Endothelial cell of umbilical vein (primary cell): ENCODE results near the gene NEK6. TPM values are rescaled to one million over a fixed set of nuclear protein-coding genes. Genes with fewer than 3 reads are reported as not detected.

Source experiments
- BruUV-seq: library from RNA; stranded (reverse); fragments of 400-500 nt; replicated peaks from 2 replicates; lab custom pipeline; 2021; lab: Mats Ljungman, UMichigan
- CTCF ChIA-PET: fragments of 300-600, 350-600 bp; sonication (Branson Sonifier 250); formaldehyde crosslinking; loops from one replicate; lab custom pipeline; 2021; ENCODE audit warnings: antibody characterized with exemption, inconsistent platforms; lab: Charles Lee
- POLR2A ChIA-PET: fragments of 300-600, 350-600 bp; sonication (Branson Sonifier 250); formaldehyde crosslinking; loops from one replicate; lab custom pipeline; 2021; ENCODE audit warnings: antibody characterized with exemption, inconsistent platforms; lab: Charles Lee
- DNase-seq: peaks from one replicate; pipeline ENCODE4 v3.0.0-alpha.2; 2011; ENCODE audit warnings: low read depth, low spot score
- FAIRE-seq: peaks from 2 replicates; lab custom pipeline; 2011; peaks lifted over from hg19 to GRCh38; lab: Jason Lieb, UNC
- H2AFZ ChIP-seq: 2 replicates; pipeline ENCODE4 v1.6.0; 2012; ENCODE audit warnings: low read depth, low read length, control low read depth, inconsistent platforms
- H3K27ac ChIP-seq: 2 replicates; pipeline ENCODE4 v1.5.1; 2011; ENCODE audit warnings: low read depth, mild to moderate bottlenecking, control low read depth, low read length, moderate library complexity; ENCODE audit not compliant: insufficient read depth
- H3K27me3 ChIP-seq, 2 experiments: 2 replicates each; pipeline versions ENCODE4 v1.6.0 to v1.6.1; 2011; ENCODE audit warnings: low read length in 2 of 2, mixed read lengths in 1 of 2; ENCODE audit not compliant: control insufficient read depth in 2 of 2, insufficient read depth in 2 of 2
- H3K36me3 ChIP-seq, 2 experiments: 2 replicates in 1 of 2; 3 replicates in 1 of 2; pipeline ENCODE4 v1.5.1; 2011; ENCODE audit warnings: low read length in 2 of 2, mild to moderate bottlenecking in 1 of 2, moderate library complexity in 1 of 2; ENCODE audit not compliant: control insufficient read depth in 2 of 2, insufficient read depth in 2 of 2; ENCODE audit errors: extremely low read depth in 1 of 2
- H3K4me1 ChIP-seq: 3 replicates; pipeline ENCODE4 v1.5.1; 2011; ENCODE audit warnings: mild to moderate bottlenecking, low read length; ENCODE audit not compliant: control insufficient read depth, insufficient read depth; ENCODE audit errors: extremely low read depth
- H3K4me2 ChIP-seq: 2 replicates; pipeline ENCODE4 v1.6.1; 2011; ENCODE audit warnings: low read length, control low read depth, mixed read lengths; ENCODE audit not compliant: insufficient read depth
- H3K4me3 ChIP-seq, 3 experiments: fragments of 200-600 bp in 1 of 3; sonication (generic), shearing (Covaris generic) in 1 of 3; replicated peaks in 1 of 3; 2 replicates each; pipeline ENCODE4 v1.5.1; 2011 to 2016; ENCODE audit warnings: control low read depth in 3 of 3, low read length in 3 of 3, mild to moderate bottlenecking in 2 of 3, inconsistent platforms in 1 of 3, low read depth in 1 of 3, moderate library complexity in 1 of 3; ENCODE audit not compliant: insufficient read depth in 1 of 3
- H3K79me2 ChIP-seq: 2 replicates; pipeline ENCODE4 v1.6.0; 2012; ENCODE audit warnings: low read length, inconsistent platforms; ENCODE audit not compliant: control insufficient read depth, insufficient read depth
- H3K9ac ChIP-seq: replicated peaks from 2 replicates; pipeline ENCODE3; 2011; ENCODE audit warnings: low read length, control low read depth; ENCODE audit not compliant: insufficient read depth; ENCODE audit errors: extremely low read depth
- H3K9me1 ChIP-seq: replicated peaks from 3 replicates; pipeline ENCODE4 v1.6.0; 2011; ENCODE audit warnings: mild to moderate bottlenecking, low read length; ENCODE audit not compliant: control insufficient read depth, insufficient read depth; ENCODE audit errors: extremely low read depth
- H3K9me3 ChIP-seq: replicated peaks from 2 replicates; pipeline ENCODE4 v1.5.1; 2012; ENCODE audit warnings: low read length, inconsistent platforms; ENCODE audit not compliant: control insufficient read depth, insufficient read depth
- H4K20me1 ChIP-seq: replicated peaks from 2 replicates; pipeline ENCODE3; 2011; ENCODE audit warnings: mild to moderate bottlenecking, low read length; ENCODE audit not compliant: control insufficient read depth, insufficient read depth; ENCODE audit errors: extremely low read depth
- CTCF ChIP-seq, 2 donors: IDR thresholded peaks; 1 replicate in 1 of 2; 2 replicates in 1 of 2; pipeline ENCODE4 v1.5.1; 2011; ENCODE audit warnings: low read length in 2 of 2, mild to moderate bottlenecking in 2 of 2, moderate library complexity in 2 of 2, control low read depth in 1 of 2, inconsistent platforms in 1 of 2, low read depth in 1 of 2; ENCODE audit not compliant: insufficient read depth in 1 of 2; ENCODE audit errors: extremely low read depth in 1 of 2
- EZH2 ChIP-seq: IDR thresholded peaks from 2 replicates; pipeline ENCODE4 v1.6.1; 2012; ENCODE audit warnings: borderline replicate concordance, low read depth, mild to moderate bottlenecking, moderate library complexity, low read length, inconsistent platforms; ENCODE audit not compliant: severe bottlenecking
- FOS ChIP-seq: IDR thresholded peaks from 2 replicates; pipeline ENCODE4 v1.6.1; 2011; ENCODE audit warnings: mild to moderate bottlenecking, low read length, moderate library complexity, borderline replicate concordance; ENCODE audit not compliant: insufficient read depth
- GATA2 ChIP-seq: IDR thresholded peaks from 2 replicates; pipeline ENCODE4 v1.7.0; 2011; ENCODE audit warnings: low read depth, mild to moderate bottlenecking, moderate library complexity, mixed read lengths, low read length; ENCODE audit not compliant: insufficient read length, insufficient read depth
- JUN ChIP-seq: IDR thresholded peaks from 2 replicates; pipeline ENCODE4 v1.6.1; 2011; ENCODE audit warnings: borderline replicate concordance, low read depth; ENCODE audit not compliant: insufficient read length, insufficient read depth
- MAX ChIP-seq: IDR thresholded peaks from 2 replicates; pipeline ENCODE4 v1.6.1; 2011; ENCODE audit not compliant: insufficient read depth, insufficient read length
- MYC ChIP-seq: IDR thresholded peaks from one replicate; pipeline ENCODE4 v1.6.1; 2011; ENCODE audit warnings: mild to moderate bottlenecking, low read depth, low read length
- POLR2A ChIP-seq: IDR thresholded peaks from 2 replicates; pipeline ENCODE4 v1.6.1; 2012; ENCODE audit warnings: low read depth, mild to moderate bottlenecking, control low read depth, low read length
- POLR2AphosphoS5 ChIP-seq: IDR thresholded peaks from 2 replicates; pipeline ENCODE4 v1.6.1; 2012; ENCODE audit warnings: low read depth, mild to moderate bottlenecking, control low read depth, low read length, moderate library complexity; ENCODE audit not compliant: insufficient read depth
- dilution Hi-C: fragments of 300-500 bp; cut with MboI; formaldehyde crosslinking; loops from one replicate; pipeline ENCODE4 v1.15.0; 2019; ENCODE audit warnings: low sequenced_read_pairs; ENCODE audit not compliant: extremely low pct_ligation_motif_present
- intact Hi-C: fragments of 100-400 bp; cut with micrococcal nuclease; formaldehyde crosslinking; loops from one replicate; pipeline ENCODE4 v1.10.0; 2022
- polyA plus RNA-seq, 4 experiments: library from polyadenylated mRNA; depleted of rRNA in 3 of 4; stranded (reverse) in 3 of 4; unstranded in 1 of 4; fragments of >200 nt; gene quantifications; 2 replicates each; pipeline versions ENCODE4 v1.2.1 to v1.2.3, GENCODE V29; 2011 to 2012; ENCODE audit warnings: missing spikeins in 1 of 4
- total RNA-seq: library from RNA; stranded (reverse); gene quantifications from 2 replicates; pipeline ENCODE4 v1.2.3, GENCODE V29; 2021

NEK6 gene
- total and polyA plus RNA-seq, 2 donors (not counting 3 experiments of a cell fraction or from before 2014, with no cell fraction given): 64.3 to 67.1 TPM

GRCh38 chr9:124315882-124316281 is 58.1 kb downstream of the NEK6 start:
- FAIRE-seq (no peak), DNase-seq (peak; percentile 29)
- Histone ChIP-seq H3K36me3 (peaks cover 8 to 39% of the 10 kb centered on the region in 2 experiments), H3K4me1 (peaks cover 13% of the 10 kb centered on the region), H4K20me1 (no peaks in the 10 kb centered on the region), H3K27me3 (no peaks in the 10 kb centered on the region), H3K27ac (no peak overlapping the region), H3K9me3 (no peaks in the 10 kb centered on the region), H2AFZ (no peak overlapping the region), H3K4me2 (no peak overlapping the region), H3K9ac (no peak overlapping the region), H3K4me3 (no peak overlapping the region), H3K9me1 (no peaks in the 10 kb centered on the region), H3K79me2 (peaks cover 16% of the 10 kb centered on the region)
- CTCF ChIA-PET: interaction anchor here (1.4 kb wide), 1 partner anchor 183 kb away, joined by 5 read pairs; no protein-coding TSS in a partner anchor
- dilution Hi-C loops: loop anchor here (25.0 kb wide), 1 partner anchor 104 kb away; no protein-coding TSS in a partner anchor
- POLR2A ChIA-PET: no interaction called here
- intact Hi-C loops: no loop called here
- no TSS peak for BruUV-seq
- no peak for TF ChIP-seq CTCF (IDR thresholded peaks at IDR 0.05; ENCODE audit: extremely low read depth in 1 of 2, insufficient read depth in 1 of 2, low read depth in 1 of 2, low read length in 2 of 2)
- TF ChIP-seq MAX: no peak
- TF ChIP-seq JUN: no peak
- TF ChIP-seq GATA2: no peak
- TF ChIP-seq MYC: no peak
- TF ChIP-seq EZH2: no peak
- TF ChIP-seq FOS: no peak
- no peak for TF ChIP-seq POLR2AphosphoS5
- TF ChIP-seq POLR2A: no peak
